ENCODE results near the gene C7orf25.
A peak's percentile ranks its signal among the peaks of the same experiment; 100 is the strongest.

Gene C7orf25

DNA sequence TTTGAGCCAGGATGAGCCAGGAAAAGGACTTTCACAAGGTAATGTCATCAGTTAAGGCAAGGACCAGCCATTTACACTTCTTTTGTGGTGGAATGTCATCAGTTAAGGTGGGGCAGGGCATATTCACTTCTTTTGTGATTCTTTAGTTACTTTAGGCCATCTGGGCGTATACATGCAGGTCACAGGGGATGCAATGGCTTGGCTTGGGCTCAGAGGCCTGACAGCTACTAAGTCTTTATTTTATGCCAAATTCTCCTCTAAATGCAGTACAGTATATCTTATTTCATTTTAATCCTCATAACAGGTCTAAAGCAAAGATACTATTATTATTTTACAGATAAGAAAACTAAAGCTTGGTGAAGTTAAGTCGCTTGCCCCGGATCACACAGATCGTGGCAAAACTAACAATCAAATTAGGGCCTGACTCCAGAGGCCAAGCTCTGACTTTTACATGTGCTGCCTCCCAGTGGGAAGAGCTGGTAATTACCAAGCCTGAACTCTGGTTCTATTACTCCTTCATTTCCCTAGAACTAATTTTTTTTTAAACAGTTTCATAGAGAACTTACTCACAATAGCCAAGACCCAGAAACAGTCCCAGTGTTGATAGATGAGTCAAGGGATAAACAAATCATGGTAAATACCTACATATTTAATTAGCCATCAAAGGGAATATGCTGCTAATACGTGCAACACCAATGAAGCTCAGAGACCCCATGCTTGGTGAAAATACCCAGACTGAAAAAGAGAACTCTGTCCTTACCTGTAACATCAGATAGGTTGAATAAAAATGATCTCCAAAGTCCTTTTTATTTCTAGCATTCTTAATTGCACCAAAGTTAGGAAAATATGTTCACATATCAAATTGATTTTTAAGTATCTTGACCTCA lies 35.4 kb downstream of the C7orf25 start:
- peak in 1 of 2 experiments; percentile 58 for DNase-seq

- no peak for DNase-seq
These were observed 42.5 kb downstream of the C7orf25 start for GRCh38 chr7:42869131-42870020.

DNA sequence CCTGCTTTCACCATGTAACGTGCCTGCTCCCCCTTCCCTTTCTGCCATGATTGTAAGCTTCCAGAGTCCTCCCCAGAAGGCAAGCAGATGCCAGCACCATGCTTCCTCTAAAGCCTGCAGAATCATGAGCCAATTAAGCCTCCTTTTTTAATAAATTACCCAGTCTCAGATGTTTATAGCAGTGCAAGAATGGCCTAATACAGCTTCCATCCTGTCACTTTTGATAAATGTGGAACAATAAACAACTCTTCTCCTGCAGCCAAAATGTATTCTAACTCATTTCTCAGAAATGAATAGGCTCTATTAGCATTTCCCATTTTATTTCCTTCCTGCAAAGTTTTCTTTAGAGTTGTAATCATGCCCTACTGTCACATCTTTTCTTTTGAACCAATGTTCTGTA lies 43.4 kb downstream of the C7orf25 start:
- DNase-seq = no peak

Measured in NCI-H526 (cell line).